Mucosa of descending colon (tissue), 3 donors: ENCODE measurements around the gene SPG7. TPM values are rescaled to one million over a fixed set of nuclear protein-coding genes. Genes with fewer than 3 reads are reported as not detected.

ENCODE experiments used
- ATAC-seq: fragments of 200-7000 bp; cut with Tn5 transposase; one replicate; pipeline ENCODE4 v1.9.1; 2020; ENCODE audit warnings: mild to moderate bottlenecking, moderate library complexity
- DNase-seq, 3 donors: peaks; one replicate each; pipeline ENCODE4 v3.0.0-alpha.2; 2020
- H3K36me3 ChIP-seq: fragments of 200-600 bp; one replicate; pipeline ENCODE4 v1.8.0; 2021; ENCODE audit warnings: low read depth, mild to moderate bottlenecking
- H3K4me1 ChIP-seq: fragments of 200-600 bp; one replicate; pipeline ENCODE4 v1.8.0; 2021; ENCODE audit warnings: low read depth, mild to moderate bottlenecking
- H3K4me3 ChIP-seq: fragments of 200-600 bp; one replicate; pipeline ENCODE4 v1.8.0; 2021; ENCODE audit warnings: mild to moderate bottlenecking
- H3K9me3 ChIP-seq: fragments of 200-600 bp; one replicate; pipeline ENCODE4 v1.8.0; 2021; ENCODE audit warnings: mild to moderate bottlenecking
- CTCF ChIP-seq: fragments of 200-600 bp; IDR thresholded peaks from one replicate; pipeline ENCODE4 v1.8.0; 2022; ENCODE audit warnings: antibody characterized with exemption, mild to moderate bottlenecking
- intact Hi-C, 2 donors: fragments of 100-400 bp; cut with DNase I in 1 of 2; cut with micrococcal nuclease in 1 of 2; formaldehyde crosslinking; loops; one replicate each; pipeline versions ENCODE4 v1.11.0 to v1.11.1; 2022; cut with DNase I, micrococcal nuclease
- total RNA-seq, 3 donors: library from RNA; stranded (reverse); fragmentation: NEBNext Ultra II Directional in 2 of 3; extraction: Animal tissue kit (Norgen Biotek cat#: 25700) in 2 of 3; gene quantifications; one replicate each; pipeline versions ENCODE4 v1.2.1 to v1.2.4, GENCODE V29; 2021 to 2023
- donor health status: DM: no; HTN: no; CAD: no; lungs with moderate emphysema.
- donor health status: DM: no; HTN: no; CAD: no.
- donor health status: DM: no; HTN: yes; CAD: no.

The SPG7 gene
- total RNA-seq, 3 donors from 2014 or later, result 112 to 137 (median 121) TPM

- Histone ChIP-seq H3K4me3 (no peak overlapping the region), H3K9me3 (no peaks in the 10 kb centered on the region), H3K4me1 (peaks cover 53% of the 10 kb centered on the region), H3K36me3 (no peaks in the 10 kb centered on the region)
- peak; percentile 67 for ATAC-seq
- no peak for TF ChIP-seq CTCF
- DNase-seq, result peak; percentile 75 to 76 (median 75)
- intact Hi-C loops, result no loop called here
Measured at GRCh38 chr16:89502081-89502843, 5.9 kb upstream of the SPG7 start.

- no peaks in the 10 kb centered on the region for H3K9me3 ChIP-seq
- DNase-seq (peak in 1 of 3 donors; percentile 51), ATAC-seq (no peak)
- H3K4me3 ChIP-seq, result no peak overlapping the region
- H3K4me1 ChIP-seq, result peaks cover 42% of the 10 kb centered on the region
- TF ChIP-seq CTCF, result no peak
- no peaks in the 10 kb centered on the region for H3K36me3 ChIP-seq
- intact Hi-C loops, result no loop called here
Measured at GRCh38 chr16:89504091-89504490, 4.1 kb upstream of the SPG7 start.

- ATAC-seq (peak; percentile 67), DNase-seq (peak; percentile 92 to 99 (median 93))
- Histone ChIP-seq H3K36me3 (no peaks in the 10 kb centered on the region), H3K4me3 (no peak overlapping the region), H3K9me3 (no peaks in the 10 kb centered on the region), H3K4me1 (peaks cover 51% of the 10 kb centered on the region)
- TF ChIP-seq CTCF, result no peak
- intact Hi-C loops, result no loop called here
Measured at GRCh38 chr16:89505204-89506112, 2.7 kb upstream of the SPG7 start.

- Histone ChIP-seq H3K4me3 (no peak overlapping the region), H3K36me3 (no peaks in the 10 kb centered on the region), H3K9me3 (no peaks in the 10 kb centered on the region), H3K4me1 (peaks cover 51% of the 10 kb centered on the region)
- TF ChIP-seq CTCF, result no peak
- DNase-seq, result peak in 1 of 3 donors; percentile 21
- no peak for ATAC-seq
- intact Hi-C loops, result no loop called here
Measured at GRCh38 chr16:89506113-89506504, 2.1 kb upstream of the SPG7 start.

- DNase-seq (peak in 2 of 3 donors; percentile 44 to 51), ATAC-seq (no peak)
- Histone ChIP-seq H3K9me3 (no peaks in the 10 kb centered on the region), H3K4me3 (no peak overlapping the region), H3K36me3 (no peaks in the 10 kb centered on the region), H3K4me1 (peaks cover 51% of the 10 kb centered on the region)
- TF ChIP-seq CTCF, result no peak
- intact Hi-C loops, result no loop called here
Measured at GRCh38 chr16:89506791-89507191, 1.4 kb upstream of the SPG7 start.
